Ishikawa (cell line): Measurements from ENCODE around the gene MAP3K13.

Source experiments
- MAX ChIP-seq: IDR thresholded peaks from 2 replicates; pipeline ENCODE4 v1.6.1; 2012
- NFIC ChIP-seq: IDR thresholded peaks from 2 replicates; pipeline ENCODE4 v1.6.1; 2012

- TF ChIP-seq MAX, result no peak
- no peak for TF ChIP-seq NFIC
Observed at GRCh38 chr3:185325946-185326791, 36.8 kb upstream of the MAP3K13 start.
